Esophagus squamous epithelium (tissue), 4 donors: ENCODE results near the gene METTL9.

Experiments
- CTCF ChIP-seq, 6 experiments: fragments of 450-650 bp in 4 of 6; fragments of 200-600 bp in 2 of 6; sonication (generic) in 2 of 6; IDR thresholded peaks; one replicate each; pipeline ENCODE4 v1.5.1; 2016 to 2019; ENCODE audit warnings: antibody characterized with exemption in 6 of 6, mild to moderate bottlenecking in 4 of 6, moderate library complexity in 4 of 6
- POLR2A ChIP-seq, 4 donors: fragments of 450-650 bp; IDR thresholded peaks; one replicate each; pipeline ENCODE4 v1.6.1; 2017; ENCODE audit warnings: antibody characterized with exemption in 4 of 4, mild to moderate bottlenecking in 4 of 4, moderate library complexity in 3 of 4

GRCh38 chr16:21614896-21615295, 15.5 kb downstream of the METTL9 start:
- TF ChIP-seq CTCF (IDR thresholded peaks at IDR 0.05) (no peak), POLR2A (IDR thresholded peaks at IDR 0.05) (no peak)
